HG03095 (cell line): ENCODE data around the gene NIT1.

ENCODE experiments used
- ATAC-seq: cut with Tn5 transposase; IDR thresholded peaks from one replicate; pipeline ENCODE4 v1.9.1; 2021; ENCODE audit warnings: moderate library complexity; ENCODE audit not compliant: unreplicated experiment

The NIT1 gene

GRCh38 chr1:161117759-161118581 is at the start of gene NIT1, which contains the start of gene PFDN2:
Gene NIT1 (plus strand): TSS chr1:161118105. CDS start chr1:161118177, 72 bp downstream.
Gene PFDN2 (minus strand): TSS chr1:161118037. CDS start chr1:161118026, 11 bp downstream.
- ATAC-seq: peak; percentile 57

GRCh38 chr1:161068306-161069234 is 49.3 kb upstream of the NIT1 start:
- ATAC-seq: peak; percentile 59

- ATAC-seq: no peak
These were observed 48.7 kb upstream of the NIT1 start for GRCh38 chr1:161069241-161069640.

- ATAC-seq: peak; percentile 87
These were observed 48.1 kb upstream of the NIT1 start, which contains the start of gene ARHGAP30 for GRCh38 chr1:161069731-161070270. Gene ARHGAP30 (minus strand): TSS chr1:161069891. CDS start chr1:161069624, 267 bp downstream.

- ATAC-seq: no peak
These were observed 47.1 kb upstream of the NIT1 start for GRCh38 chr1:161070761-161071160.

- ATAC-seq: no peak
These were observed 46.0 kb upstream of the NIT1 start for GRCh38 chr1:161071886-161072371.

GRCh38 chr1:161072751-161073449 is 45.0 kb upstream of the NIT1 start:
- no peak for ATAC-seq

GRCh38 chr1:161073474-161074121 is 44.3 kb upstream of the NIT1 start:
- no peak for ATAC-seq

GRCh38 chr1:161074676-161075368 is 43.1 kb upstream of the NIT1 start:
- no peak for ATAC-seq

- ATAC-seq: no peak
These were observed 41.5 kb upstream of the NIT1 start for GRCh38 chr1:161076410-161076809.

- no peak for ATAC-seq
These were observed 40.5 kb upstream of the NIT1 start for GRCh38 chr1:161077426-161077825.

GRCh38 chr1:161079436-161080110 is 38.3 kb upstream of the NIT1 start:
- no peak for ATAC-seq

- no peak for ATAC-seq
These were observed 37.2 kb upstream of the NIT1 start for GRCh38 chr1:161080441-161081405.

GRCh38 chr1:161081519-161081918 is 36.4 kb upstream of the NIT1 start:
- ATAC-seq: no peak

GRCh38 chr1:161082483-161082882 is 35.4 kb upstream of the NIT1 start:
- no peak for ATAC-seq

- ATAC-seq: no peak
These were observed 34.7 kb upstream of the NIT1 start for GRCh38 chr1:161082996-161083747.
